Measurements from ENCODE around the gene KRTAP10-10.

The KRTAP10-10 gene

DNA sequence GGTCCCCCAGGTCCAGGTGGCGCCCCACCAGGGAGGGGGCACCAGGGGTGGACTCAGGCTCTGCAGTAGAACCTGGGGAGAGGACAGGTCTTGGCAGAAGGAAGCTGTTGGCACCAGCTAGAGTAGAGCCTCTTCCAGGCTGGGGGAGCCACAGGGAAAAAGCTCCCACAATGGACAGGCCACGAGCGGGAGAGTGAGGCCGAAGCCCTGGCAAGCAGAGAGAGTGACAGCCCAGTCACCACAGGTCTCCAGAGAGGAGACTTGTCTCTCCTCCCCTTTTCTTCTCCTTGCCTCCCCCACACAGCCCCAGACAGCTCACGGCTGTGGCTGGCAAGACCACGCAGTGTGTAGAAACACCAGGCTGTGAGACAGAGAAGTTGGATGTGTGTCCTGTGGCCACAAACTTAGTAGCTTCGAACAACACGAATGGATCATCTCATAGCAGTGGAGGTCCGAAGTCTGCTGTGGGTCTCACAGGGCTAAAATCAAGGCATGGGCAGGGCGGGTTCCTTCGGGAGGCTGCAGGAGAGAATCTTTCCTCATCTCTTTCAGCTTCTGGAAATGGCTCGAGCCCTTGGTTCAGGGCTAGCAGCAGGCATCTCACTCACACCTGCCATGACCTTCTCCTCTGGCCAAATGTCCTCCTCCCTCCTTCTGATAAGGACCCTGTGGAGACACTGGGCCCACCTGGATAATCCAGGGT, 14.0 kb downstream of the KRTAP10-10 start:
- H2AK5ac ChIP-seq (ENCODE audit: low read length), result no peak overlapping the region
- no peak overlapping the region for H2AFZ ChIP-seq (ENCODE audit: insufficient read depth, low read length, poor library complexity)
- H2BK12ac ChIP-seq (ENCODE audit: low read length), result no peak overlapping the region
- no peak overlapping the region for H3K4me2 ChIP-seq (ENCODE audit: low read length)
- no peak overlapping the region for H3K27ac ChIP-seq (ENCODE audit: low read depth, low read length)
- no peak overlapping the region for H2BK5ac ChIP-seq (ENCODE audit: low read depth, low read length, poor library complexity)
- H2BK120ac ChIP-seq (ENCODE audit: insufficient read depth, low read length, poor library complexity), result no peak overlapping the region
- H4K91ac ChIP-seq (ENCODE audit: low read depth, low read length), result no peak overlapping the region
- H3K4me1 ChIP-seq (ENCODE audit: control insufficient read depth in 1 of 2, insufficient read depth in 2 of 2, low read length in 2 of 2), result no peaks in the 10 kb centered on the region
- H3K36me3 ChIP-seq (ENCODE audit: control insufficient read depth in 1 of 2, insufficient read depth in 2 of 2, low read length in 2 of 2), result no peaks in the 10 kb centered on the region
- no peak overlapping the region for H3K14ac ChIP-seq (ENCODE audit: low read length)
- H3K79me1 ChIP-seq (ENCODE audit: low read length), result no peaks in the 10 kb centered on the region
- no peak overlapping the region for H4K8ac ChIP-seq (ENCODE audit: low read depth, low read length)
- H4K12ac ChIP-seq (ENCODE audit: low read depth, low read length), result no peak overlapping the region
- H3K9ac ChIP-seq (ENCODE audit: low read length), result no peak overlapping the region
- peaks cover 11% of the 10 kb centered on the region for H3K9me3 ChIP-seq (ENCODE audit: insufficient read depth, low read depth, low read length)
- DNase-seq, result no peak
- no peak overlapping the region for H3K18ac ChIP-seq (ENCODE audit: low read length)
- H3K23ac ChIP-seq (ENCODE audit: low read length), result no peak overlapping the region
- H3K4ac ChIP-seq (ENCODE audit: low read depth, low read length), result no peak overlapping the region
- H3K79me2 ChIP-seq (ENCODE audit: control insufficient read depth, insufficient read depth, low read length, poor library complexity), result no peaks in the 10 kb centered on the region
- H3K27me3 ChIP-seq (ENCODE audit: insufficient read depth, low read length), result no peaks in the 10 kb centered on the region
- no peak overlapping the region for H3K4me3 ChIP-seq (ENCODE audit: low read depth, low read length)
- WGBS (ENCODE audit: extremely low coverage, insufficient coverage, insufficient read length), result no CpG with 5 or more reads among the region's 12 CpGs

DNA sequence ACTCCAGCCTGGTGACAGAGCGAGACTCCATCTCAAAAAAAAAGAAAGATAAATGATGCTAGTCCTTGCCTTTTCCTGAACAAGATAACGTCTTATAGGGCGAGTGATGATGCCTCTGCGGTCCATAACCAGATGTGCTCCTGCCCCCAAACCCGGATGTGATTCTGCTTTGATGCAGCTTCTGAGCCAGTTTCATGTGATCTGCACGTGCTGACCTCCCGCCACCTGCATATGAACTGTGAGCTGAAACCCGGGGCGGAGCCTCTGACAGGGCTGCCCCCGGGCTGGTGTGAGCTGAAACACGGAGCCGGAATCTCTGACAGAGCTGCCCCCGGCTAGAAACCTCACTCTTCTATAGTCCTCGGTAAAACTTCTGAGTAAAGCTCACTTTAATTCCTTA, 16.0 kb downstream of the KRTAP10-10 start:
- no peak overlapping the region for H3K14ac ChIP-seq (ENCODE audit: low read length)
- H3K27me3 ChIP-seq (ENCODE audit: insufficient read depth, low read length), result no peaks in the 10 kb centered on the region
- no peak overlapping the region for H2AFZ ChIP-seq (ENCODE audit: insufficient read depth, low read length, poor library complexity)
- H3K18ac ChIP-seq (ENCODE audit: low read length), result no peak overlapping the region
- no peaks in the 10 kb centered on the region for H3K79me2 ChIP-seq (ENCODE audit: control insufficient read depth, insufficient read depth, low read length, poor library complexity)
- no peak overlapping the region for H4K12ac ChIP-seq (ENCODE audit: low read depth, low read length)
- peaks cover 2 to 4% of the 10 kb centered on the region in 2 experiments for H3K4me1 ChIP-seq (ENCODE audit: control insufficient read depth in 1 of 2, insufficient read depth in 2 of 2, low read length in 2 of 2)
- DNase-seq, result no peak
- H3K36me3 ChIP-seq (ENCODE audit: control insufficient read depth in 1 of 2, insufficient read depth in 2 of 2, low read length in 2 of 2), result no peaks in the 10 kb centered on the region
- WGBS (ENCODE audit: extremely low coverage, insufficient coverage, insufficient read length), result no CpG with 5 or more reads among the region's 14 CpGs
- H3K9ac ChIP-seq (ENCODE audit: low read length), result no peak overlapping the region
- no peak overlapping the region for H2BK120ac ChIP-seq (ENCODE audit: insufficient read depth, low read length, poor library complexity)
- no peak overlapping the region for H3K27ac ChIP-seq (ENCODE audit: low read depth, low read length)
- H3K23ac ChIP-seq (ENCODE audit: low read length), result no peak overlapping the region
- H2BK12ac ChIP-seq (ENCODE audit: low read length), result no peak overlapping the region
- no peak overlapping the region for H3K4me3 ChIP-seq (ENCODE audit: low read depth, low read length)
- no peak overlapping the region for H3K4ac ChIP-seq (ENCODE audit: low read depth, low read length)
- no peak overlapping the region for H2BK5ac ChIP-seq (ENCODE audit: low read depth, low read length, poor library complexity)
- no peak overlapping the region for H4K8ac ChIP-seq (ENCODE audit: low read depth, low read length)
- no peak overlapping the region for H3K4me2 ChIP-seq (ENCODE audit: low read length)
- no peak overlapping the region for H2AK5ac ChIP-seq (ENCODE audit: low read length)
- H4K91ac ChIP-seq (ENCODE audit: low read depth, low read length), result no peak overlapping the region
- no peaks in the 10 kb centered on the region for H3K79me1 ChIP-seq (ENCODE audit: low read length)
- peaks cover 15% of the 10 kb centered on the region for H3K9me3 ChIP-seq (ENCODE audit: insufficient read depth, low read depth, low read length)

DNA sequence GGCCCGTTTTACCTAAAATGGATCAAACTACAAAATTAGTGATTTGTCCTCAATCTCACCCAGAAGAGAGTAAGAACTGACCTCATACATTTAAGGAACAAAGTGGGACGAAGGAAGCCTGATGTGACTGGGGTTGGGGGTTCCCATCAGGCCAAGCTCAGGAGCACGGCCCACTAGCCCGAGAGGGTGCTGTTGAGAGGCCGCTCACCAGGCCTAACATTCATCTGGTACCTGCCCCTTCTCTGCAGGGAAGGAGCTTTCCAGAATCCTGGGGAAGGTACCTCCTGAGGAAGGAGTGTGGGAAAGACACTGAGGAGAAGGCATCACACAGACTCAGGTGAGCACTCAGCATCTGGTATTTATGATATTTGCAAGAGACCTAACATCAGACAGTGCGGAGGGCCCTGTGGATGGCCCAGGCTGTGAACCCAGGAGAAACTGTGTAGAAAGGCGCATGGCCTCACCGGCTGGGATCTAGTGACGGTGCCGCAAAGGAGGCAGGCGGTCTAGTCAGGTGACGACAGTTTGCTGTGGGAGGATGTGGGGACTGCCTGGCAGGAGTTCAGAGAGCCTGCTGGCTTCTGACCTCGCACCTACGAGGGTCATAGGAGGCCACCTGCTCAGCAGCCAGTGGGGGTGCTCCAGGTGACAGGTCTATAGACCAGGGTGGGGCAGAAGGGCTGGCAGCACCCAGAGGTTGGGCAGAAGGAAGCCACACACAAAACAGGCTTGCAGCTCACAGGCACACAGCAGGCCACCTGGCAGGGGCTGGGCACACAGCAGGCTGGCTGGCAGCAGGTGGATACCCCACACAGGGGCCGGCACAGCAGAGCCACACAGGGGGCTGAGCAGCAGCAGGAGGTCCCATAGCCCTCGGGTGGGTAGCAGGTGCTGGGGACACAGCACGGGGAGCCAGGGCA, 16.8 kb downstream of the KRTAP10-10 start:
- H3K4ac ChIP-seq (ENCODE audit: low read depth, low read length), result no peak overlapping the region
- H3K23ac ChIP-seq (ENCODE audit: low read length), result no peak overlapping the region
- H3K27ac ChIP-seq (ENCODE audit: low read depth, low read length), result no peak overlapping the region
- H3K79me2 ChIP-seq (ENCODE audit: control insufficient read depth, insufficient read depth, low read length, poor library complexity), result no peaks in the 10 kb centered on the region
- H2AFZ ChIP-seq (ENCODE audit: insufficient read depth, low read length, poor library complexity), result no peak overlapping the region
- no peak overlapping the region for H4K8ac ChIP-seq (ENCODE audit: low read depth, low read length)
- no peak for DNase-seq
- no peak overlapping the region for H2BK12ac ChIP-seq (ENCODE audit: low read length)
- no peaks in the 10 kb centered on the region for H3K27me3 ChIP-seq (ENCODE audit: insufficient read depth, low read length)
- no peak overlapping the region for H3K14ac ChIP-seq (ENCODE audit: low read length)
- no peaks in the 10 kb centered on the region for H3K36me3 ChIP-seq (ENCODE audit: control insufficient read depth in 1 of 2, insufficient read depth in 2 of 2, low read length in 2 of 2)
- no peak overlapping the region for H3K18ac ChIP-seq (ENCODE audit: low read length)
- no peak overlapping the region for H3K9ac ChIP-seq (ENCODE audit: low read length)
- no peak overlapping the region for H4K91ac ChIP-seq (ENCODE audit: low read depth, low read length)
- no peaks in the 10 kb centered on the region for H3K79me1 ChIP-seq (ENCODE audit: low read length)
- H2BK120ac ChIP-seq (ENCODE audit: insufficient read depth, low read length, poor library complexity), result no peak overlapping the region
- no CpG with 5 or more reads among the region's 17 CpGs for WGBS (ENCODE audit: extremely low coverage, insufficient coverage, insufficient read length)
- H3K4me1 ChIP-seq (ENCODE audit: control insufficient read depth in 1 of 2, insufficient read depth in 2 of 2, low read length in 2 of 2), result peaks cover 2 to 5% of the 10 kb centered on the region in 2 experiments
- H3K4me2 ChIP-seq (ENCODE audit: low read length), result no peak overlapping the region
- peaks cover 17% of the 10 kb centered on the region for H3K9me3 ChIP-seq (ENCODE audit: insufficient read depth, low read depth, low read length)
- H3K4me3 ChIP-seq (ENCODE audit: low read depth, low read length), result no peak overlapping the region
- no peak overlapping the region for H2BK5ac ChIP-seq (ENCODE audit: low read depth, low read length, poor library complexity)
- H2AK5ac ChIP-seq (ENCODE audit: low read length), result no peak overlapping the region
- H4K12ac ChIP-seq (ENCODE audit: low read depth, low read length), result no peak overlapping the region

DNA sequence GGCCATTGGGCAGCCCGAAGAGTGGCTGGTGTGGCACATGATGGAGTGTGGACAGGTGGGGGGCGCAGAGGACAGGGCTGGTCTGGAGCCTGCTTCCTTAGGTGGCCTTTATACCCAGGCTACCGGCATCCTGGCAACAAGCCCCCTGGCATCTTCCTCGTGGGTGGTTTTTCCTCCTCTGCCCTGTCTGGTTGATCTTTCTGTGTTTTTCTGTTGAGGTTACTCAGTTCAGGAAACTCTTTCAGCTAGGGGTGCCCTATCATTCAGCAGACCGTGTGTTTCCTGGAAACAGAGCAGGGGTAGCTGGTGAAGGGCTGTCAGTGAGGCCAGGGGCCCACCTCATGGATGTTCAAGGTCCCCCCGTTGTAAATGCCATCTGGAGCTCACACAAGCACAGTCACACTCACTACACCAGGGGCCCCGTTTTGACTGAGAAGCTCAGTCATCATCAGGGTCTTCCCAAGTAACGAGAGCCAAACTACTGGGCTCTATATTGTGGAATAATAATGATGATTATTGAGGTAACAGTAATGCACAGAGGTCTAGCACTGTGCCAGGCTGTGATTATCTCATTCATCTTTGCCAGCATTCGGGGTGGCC, 17.5 kb downstream of the KRTAP10-10 start, which contains the start of gene KRTAP12-4:
Gene KRTAP12-4, minus strand, starts transcription at position 84 of the 600 bp plus-strand sequence. Its CDS starts 45 bp downstream, at position 39.
- WGBS (ENCODE audit: extremely low coverage, insufficient coverage, insufficient read length), result no CpG with 5 or more reads among the region's 9 CpGs
- Histone ChIP-seq H3K9me3 (ENCODE audit: insufficient read depth, low read depth, low read length) (peaks cover 18% of the 10 kb centered on the region), H4K91ac (ENCODE audit: low read depth, low read length) (no peak within 1 kb of the TSS), H3K18ac (ENCODE audit: low read length) (no peak within 1 kb of the TSS), H3K79me2 (ENCODE audit: control insufficient read depth, insufficient read depth, low read length, poor library complexity) (no peaks in the 10 kb centered on the region), H3K27ac (ENCODE audit: low read depth, low read length) (no peak within 1 kb of the TSS), H3K27me3 (ENCODE audit: insufficient read depth, low read length) (no peaks in the 10 kb centered on the region), H3K14ac (ENCODE audit: low read length) (no peak within 1 kb of the TSS), H2BK120ac (ENCODE audit: insufficient read depth, low read length, poor library complexity) (no peak within 1 kb of the TSS), H3K79me1 (ENCODE audit: low read length) (no peaks in the 10 kb centered on the region), H3K36me3 (ENCODE audit: control insufficient read depth in 1 of 2, insufficient read depth in 2 of 2, low read length in 2 of 2) (no peaks in the 10 kb centered on the region), H3K4me1 (ENCODE audit: control insufficient read depth in 1 of 2, insufficient read depth in 2 of 2, low read length in 2 of 2) (peaks cover 2 to 7% of the 10 kb centered on the region in 2 experiments), H4K12ac (ENCODE audit: low read depth, low read length) (no peak within 1 kb of the TSS), H2AFZ (ENCODE audit: insufficient read depth, low read length, poor library complexity) (no peak within 1 kb of the TSS), H4K8ac (ENCODE audit: low read depth, low read length) (no peak within 1 kb of the TSS), H3K4me3 (ENCODE audit: low read depth, low read length) (no peak within 1 kb of the TSS), H3K23ac (ENCODE audit: low read length) (no peak within 1 kb of the TSS), H3K4ac (ENCODE audit: low read depth, low read length) (no peak within 1 kb of the TSS), H2BK5ac (ENCODE audit: low read depth, low read length, poor library complexity) (no peak within 1 kb of the TSS), H2BK12ac (ENCODE audit: low read length) (no peak within 1 kb of the TSS), H2AK5ac (ENCODE audit: low read length) (no peak within 1 kb of the TSS), H3K9ac (ENCODE audit: low read length) (no peak within 1 kb of the TSS), H3K4me2 (ENCODE audit: low read length) (no peak within 1 kb of the TSS)
- DNase-seq, result no peak

All from trophoblast cell (in vitro differentiated cells and primary cell).